Karpas-422 (cell line): ENCODE results near the gene HMCES. TPM values are rescaled to one million over a fixed set of nuclear protein-coding genes. Genes with fewer than 3 reads are reported as not detected.

ENCODE experiments used
- DNase-seq: peaks from one replicate; pipeline ENCODE4 v3.0.0-alpha.2; 2015
- H2AFZ ChIP-seq: fragments of 200-600 bp; sonication (generic); 2 replicates; pipeline ENCODE4 v1.6.1; 2014; ENCODE audit warnings: antibody characterized with exemption, low read length, mixed read lengths
- H3K27ac ChIP-seq: fragments of 200-600 bp; sonication (generic); 2 replicates; pipeline ENCODE4 v1.5.1; 2014; ENCODE audit warnings: mild to moderate bottlenecking, low read length, moderate library complexity
- H3K27me3 ChIP-seq: fragments of 200-600 bp; sonication (generic); 2 replicates; pipeline ENCODE4 v1.6.1; 2014; ENCODE audit warnings: low read length, mixed read lengths
- H3K36me3 ChIP-seq: fragments of 200-600 bp; sonication (generic); 2 replicates; pipeline ENCODE4 v1.6.1; 2014; ENCODE audit warnings: low read length, mixed read lengths; ENCODE audit not compliant: insufficient read depth
- H3K4me1 ChIP-seq: fragments of 200-600 bp; sonication (generic); 2 replicates; pipeline ENCODE4 v1.6.1; 2014; ENCODE audit warnings: mild to moderate bottlenecking, low read length, mixed read lengths
- H3K4me2 ChIP-seq: fragments of 200-600 bp; sonication (generic); 2 replicates; pipeline ENCODE4 v1.6.1; 2014; ENCODE audit warnings: low read length, low read depth, mild to moderate bottlenecking; ENCODE audit not compliant: poor library complexity, severe bottlenecking
- H3K4me3 ChIP-seq: fragments of 200-600 bp; sonication (generic); 2 replicates; pipeline ENCODE4 v1.5.1; 2014; ENCODE audit warnings: mild to moderate bottlenecking, antibody characterized with exemption, low read length, mixed read lengths
- H3K79me2 ChIP-seq: fragments of 200-600 bp; sonication (generic); 2 replicates; pipeline ENCODE4 v1.6.1; 2014; ENCODE audit warnings: mild to moderate bottlenecking, low read length, mixed read lengths
- H3K9ac ChIP-seq: fragments of 200-600 bp; sonication (generic); 2 replicates; pipeline ENCODE4 v1.6.0; 2014; ENCODE audit warnings: low read length
- H3K9me2 ChIP-seq: fragments of 200-600 bp; sonication (generic), shearing (Covaris generic); replicated peaks from 2 replicates; pipeline ENCODE4 v1.6.0; 2014; ENCODE audit warnings: mild to moderate bottlenecking, low read length, moderate library complexity; ENCODE audit not compliant: insufficient read depth
- H3K9me3 ChIP-seq: fragments of 300-700, 200-600 bp; sonication (generic); 2 replicates; pipeline ENCODE4 v1.6.1; 2014; ENCODE audit warnings: low read length, mixed read lengths
- H4K20me1 ChIP-seq: fragments of 200-600 bp; sonication (generic); 2 replicates; pipeline ENCODE4 v1.6.1; 2014; ENCODE audit warnings: mild to moderate bottlenecking, antibody characterized with exemption, low read length, low read depth; ENCODE audit not compliant: insufficient read depth
- total RNA-seq: library from RNA; depleted of rRNA; stranded (reverse); fragments of >200 nt; shearing (Covaris generic); gene quantifications from 2 replicates; pipeline ENCODE4 v1.2.3, GENCODE V29; 2014; ENCODE audit warnings: low replicate concordance

Gene HMCES
- total RNA-seq, 1 experiment from 2014 or later, result 169 TPM

GRCh38 chr3:129311054-129311902 lies 32.6 kb downstream of the HMCES start:
- no peak overlapping the region for H3K4me2 ChIP-seq
- H3K27me3 ChIP-seq, result no peaks in the 10 kb centered on the region
- H3K9me3 ChIP-seq, result no peaks in the 10 kb centered on the region
- H3K27ac ChIP-seq, result peak overlapping the region; percentile 94
- DNase-seq, result no peak
- H3K9ac ChIP-seq, result peak overlapping the region; percentile 15; the same call in 1 of the 2 replicates
- peaks cover 49% of the 10 kb centered on the region for H3K4me1 ChIP-seq
- no peaks in the 10 kb centered on the region for H4K20me1 ChIP-seq
- H3K36me3 ChIP-seq, result peaks cover under 1% of the 10 kb centered on the region; the same call in 1 of the 2 replicates
- no peak overlapping the region for H3K4me3 ChIP-seq
- H3K79me2 ChIP-seq, result peaks cover 15% of the 10 kb centered on the region
- H3K9me2 ChIP-seq, result no peaks in the 10 kb centered on the region
- H2AFZ ChIP-seq, result no peak overlapping the region

- no peak overlapping the region for H3K4me3 ChIP-seq
- no peak overlapping the region for H3K4me2 ChIP-seq
- no peak for DNase-seq
- no peaks in the 10 kb centered on the region; the same call in 1 of the 2 replicates for H3K36me3 ChIP-seq
- H3K9me3 ChIP-seq, result no peaks in the 10 kb centered on the region
- no peak overlapping the region for H2AFZ ChIP-seq
- H4K20me1 ChIP-seq, result no peaks in the 10 kb centered on the region
- H3K27me3 ChIP-seq, result no peaks in the 10 kb centered on the region
- H3K9ac ChIP-seq, result no peak overlapping the region
- H3K79me2 ChIP-seq, result peaks cover 24% of the 10 kb centered on the region
- H3K9me2 ChIP-seq, result no peaks in the 10 kb centered on the region
- peaks cover 50% of the 10 kb centered on the region for H3K4me1 ChIP-seq
- H3K27ac ChIP-seq, result peak overlapping the region; percentile 94
Observed at GRCh38 chr3:129312021-129312639, 33.5 kb downstream of the HMCES start.

- Histone ChIP-seq H3K4me2 (no peak overlapping the region), H2AFZ (no peak overlapping the region), H3K27ac (peak overlapping the region; percentile 94), H3K9me3 (no peaks in the 10 kb centered on the region), H3K9ac (peak overlapping the region; percentile 94), H3K9me2 (no peaks in the 10 kb centered on the region), H3K4me3 (no peak overlapping the region; the same call in 1 of the 2 replicates), H3K27me3 (no peaks in the 10 kb centered on the region), H4K20me1 (no peaks in the 10 kb centered on the region), H3K36me3 (peaks cover under 1% of the 10 kb centered on the region; the same call in 1 of the 2 replicates), H3K4me1 (peaks cover 57% of the 10 kb centered on the region), H3K79me2 (peaks cover 31% of the 10 kb centered on the region)
- DNase-seq, result peak; percentile 60
Observed at GRCh38 chr3:129312671-129313414, 34.2 kb downstream of the HMCES start.

- Histone ChIP-seq H3K4me2 (peak overlapping the region; percentile 94), H3K27me3 (no peaks in the 10 kb centered on the region), H3K79me2 (peaks cover 36% of the 10 kb centered on the region)
Observed at GRCh38 chr3:129313415-129313664, 34.7 kb downstream of the HMCES start.

GRCh38 chr3:129313665-129314385 lies 35.2 kb downstream of the HMCES start:
- peak; percentile 55 for DNase-seq
- H3K79me2 ChIP-seq, result peaks cover 40% of the 10 kb centered on the region
- H3K9ac ChIP-seq, result peak overlapping the region; percentile 94
- no peaks in the 10 kb centered on the region for H3K27me3 ChIP-seq
- no peak overlapping the region for H2AFZ ChIP-seq
- H3K36me3 ChIP-seq, result peaks cover 4% of the 10 kb centered on the region; the same call in 1 of the 2 replicates
- H3K9me3 ChIP-seq, result no peaks in the 10 kb centered on the region
- no peaks in the 10 kb centered on the region for H4K20me1 ChIP-seq
- no peaks in the 10 kb centered on the region for H3K9me2 ChIP-seq
- H3K27ac ChIP-seq, result peak overlapping the region; percentile 94
- H3K4me1 ChIP-seq, result peaks cover 62% of the 10 kb centered on the region
- H3K4me2 ChIP-seq, result peak overlapping the region; percentile 94
- H3K4me3 ChIP-seq, result peak overlapping the region; percentile 90

More at GRCh38 chr3:129313415-129313664, 34.7 kb downstream of the HMCES start:
- Histone ChIP-seq H3K9ac (peak overlapping the region; percentile 94), H3K4me3 (peak overlapping the region; percentile 90; the same call in 1 of the 2 replicates), H3K9me2 (no peaks in the 10 kb centered on the region), H3K9me3 (no peaks in the 10 kb centered on the region), H3K27ac (peak overlapping the region; percentile 94), H3K36me3 (peaks cover 4% of the 10 kb centered on the region; the same call in 1 of the 2 replicates), H4K20me1 (no peaks in the 10 kb centered on the region), H2AFZ (no peak overlapping the region), H3K4me1 (peaks cover 62% of the 10 kb centered on the region)
- DNase-seq, result no peak

- peak overlapping the region; percentile 90 for H3K4me3 ChIP-seq
- no peaks in the 10 kb centered on the region for H3K9me2 ChIP-seq
- H4K20me1 ChIP-seq, result no peaks in the 10 kb centered on the region
- peak overlapping the region; percentile 94 for H3K4me2 ChIP-seq
- no peak overlapping the region for H2AFZ ChIP-seq
- H3K79me2 ChIP-seq, result peaks cover 40% of the 10 kb centered on the region
- no peaks in the 10 kb centered on the region for H3K27me3 ChIP-seq
- H3K36me3 ChIP-seq, result peaks cover 4% of the 10 kb centered on the region; the same call in 1 of the 2 replicates
- H3K27ac ChIP-seq, result peak overlapping the region; percentile 94
- peaks cover 62% of the 10 kb centered on the region for H3K4me1 ChIP-seq
- DNase-seq, result peak; percentile 97
- no peaks in the 10 kb centered on the region for H3K9me3 ChIP-seq
- peak overlapping the region; percentile 94 for H3K9ac ChIP-seq
Observed at GRCh38 chr3:129314386-129315222, 35.9 kb downstream of the HMCES start.
